Activated CD4-positive, alpha-beta T cell treated with anti-CD3 and anti-CD28 coated beads, Interleukin-2, amount 50 U/mL, for 1 hour (primary cell): ENCODE measurements around the gene CDK11B.
A peak's percentile ranks its signal among the peaks of the same experiment; 100 is the strongest.
"Not testable (repeated sequence)": the region's sequence is repeated elsewhere in the genome, so short reads cannot be mapped to it uniquely, and the experiment has no call there.

Experiments used
- DNase-seq: peaks from one replicate; pipeline ENCODE4 v3.0.0-alpha.2; 2020

The CDK11B gene

DNA sequence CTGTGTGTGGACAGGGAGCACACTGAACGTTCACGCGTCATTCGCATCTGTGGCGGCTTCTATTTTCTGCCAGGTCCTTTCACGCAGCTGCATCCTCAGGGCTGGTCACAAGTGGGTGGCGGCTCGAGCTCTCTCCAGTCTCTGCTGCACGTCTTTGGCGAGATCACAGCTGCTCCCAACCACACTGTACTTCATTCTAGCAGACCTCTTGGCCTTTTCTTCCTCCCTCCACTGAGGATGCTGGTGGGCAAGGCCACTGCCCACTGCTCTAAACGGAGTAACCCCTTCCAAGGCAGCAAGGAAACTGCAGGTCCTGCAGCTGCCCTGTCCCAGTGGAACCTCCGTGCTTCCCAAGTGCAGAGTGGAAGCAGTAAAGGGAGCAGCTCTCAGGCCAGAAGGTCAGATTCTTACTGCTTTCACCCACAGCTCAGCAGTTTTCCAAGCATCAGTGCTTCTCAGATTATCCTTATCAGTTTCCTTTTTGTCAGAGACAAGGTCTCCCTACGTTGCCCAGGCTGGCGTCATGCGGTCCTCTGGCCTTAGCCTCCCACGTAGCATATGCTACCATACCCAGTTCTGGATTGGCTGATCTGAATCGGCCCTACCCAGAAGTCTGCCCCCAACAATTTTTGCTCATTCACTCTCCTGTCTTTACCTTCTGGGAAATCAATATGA lies 11.1 kb downstream of the CDK11B start:
- not testable (repeated sequence) for DNase-seq

DNA sequence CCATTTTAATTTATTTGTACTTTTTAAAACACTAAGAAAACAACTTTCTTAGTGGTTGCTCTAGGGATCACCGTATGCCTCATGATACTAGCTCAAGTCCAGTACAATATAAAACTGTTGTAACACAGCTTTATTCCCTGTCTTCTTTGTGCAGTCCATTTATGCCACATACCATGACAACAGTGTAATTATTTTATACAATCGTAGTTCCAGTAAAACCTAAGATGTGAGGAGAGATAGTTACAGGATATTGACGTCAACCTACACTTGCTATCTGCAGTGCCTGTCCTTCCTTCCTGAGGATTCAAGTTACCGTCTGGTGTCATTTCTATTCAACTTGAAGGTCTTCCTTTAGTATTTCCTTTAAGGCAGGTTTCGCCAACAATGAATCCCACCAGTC lies 12.5 kb downstream of the CDK11B start:
- DNase-seq = not testable (repeated sequence)

DNA sequence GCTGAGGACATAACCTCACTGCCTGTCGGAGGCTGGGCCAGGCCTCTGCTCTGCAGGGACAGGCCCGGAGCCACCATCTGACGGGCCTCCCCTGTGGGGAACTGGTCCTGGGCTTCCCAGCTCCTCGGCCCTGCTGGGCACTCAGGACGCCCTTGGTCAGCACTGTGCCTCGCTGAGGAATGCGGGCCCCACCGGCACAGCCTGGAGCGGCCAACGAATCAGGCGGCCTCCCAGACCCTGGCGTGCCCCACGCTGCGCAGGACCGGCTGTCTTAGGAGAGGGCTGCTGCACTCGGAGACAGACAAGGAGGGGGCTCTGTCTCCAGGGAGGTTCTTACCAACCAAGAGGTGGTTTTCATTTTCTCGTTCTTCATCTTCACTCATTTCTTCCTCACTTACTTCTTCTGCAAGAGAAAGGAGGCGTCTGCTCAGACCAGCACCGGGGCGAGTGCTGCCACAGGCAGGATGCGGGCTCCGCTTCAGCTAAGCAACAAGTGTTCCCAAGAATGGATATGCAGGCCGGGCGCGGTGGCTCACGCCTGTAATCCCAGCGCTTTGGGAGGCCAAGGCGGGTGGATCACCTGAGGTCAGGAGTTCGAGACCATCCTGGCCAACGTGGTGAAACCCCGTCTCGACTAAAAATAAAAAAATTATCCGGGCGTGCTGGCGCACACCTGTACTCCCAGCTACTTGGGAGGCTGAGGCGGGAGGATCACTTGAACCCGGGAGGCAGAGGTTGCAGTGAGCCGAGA lies 17.9 kb downstream of the CDK11B start:
- DNase-seq = not testable (repeated sequence)

DNA sequence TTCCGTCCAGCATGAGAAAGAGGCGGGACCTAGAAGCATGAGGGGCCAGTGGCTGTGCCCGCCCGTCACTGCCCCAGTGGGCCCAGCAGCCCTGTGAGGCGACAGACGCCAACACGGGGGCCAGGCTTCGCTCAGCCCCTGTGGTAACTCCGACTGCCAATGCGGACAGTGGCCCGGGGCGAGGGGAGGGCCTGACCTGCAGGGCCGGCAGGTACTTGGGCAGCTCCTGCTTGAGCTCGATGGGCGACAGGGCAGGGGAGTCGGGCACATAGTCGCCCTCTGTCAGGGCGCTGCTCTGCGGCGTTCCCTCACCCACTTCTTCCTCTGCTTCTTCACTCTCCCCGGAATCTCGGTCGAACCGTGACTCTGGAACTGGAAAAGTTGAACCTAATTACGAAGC lies 18.7 kb downstream of the CDK11B start:
- DNase-seq = not testable (repeated sequence)

DNA sequence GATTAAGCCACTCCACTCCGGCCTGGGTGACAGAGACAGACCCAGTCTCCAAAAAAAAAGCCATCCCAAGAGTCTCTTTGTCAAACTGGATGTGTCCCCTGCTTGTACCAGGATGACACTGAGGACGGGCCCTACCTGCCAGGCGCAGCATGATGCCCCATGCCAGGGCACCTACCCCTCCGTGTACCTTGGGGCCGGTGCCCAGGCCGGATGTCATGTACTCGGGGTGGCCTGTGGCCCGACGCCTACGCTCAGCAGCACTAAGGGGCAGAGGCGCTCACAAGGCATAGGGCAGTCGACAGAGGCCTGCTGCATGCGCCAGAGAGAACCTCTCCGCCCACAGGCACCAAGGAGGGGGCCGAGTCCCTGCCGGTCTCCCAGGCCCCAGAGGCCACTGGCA lies 19.4 kb downstream of the CDK11B start:
- not testable (repeated sequence) for DNase-seq

DNA sequence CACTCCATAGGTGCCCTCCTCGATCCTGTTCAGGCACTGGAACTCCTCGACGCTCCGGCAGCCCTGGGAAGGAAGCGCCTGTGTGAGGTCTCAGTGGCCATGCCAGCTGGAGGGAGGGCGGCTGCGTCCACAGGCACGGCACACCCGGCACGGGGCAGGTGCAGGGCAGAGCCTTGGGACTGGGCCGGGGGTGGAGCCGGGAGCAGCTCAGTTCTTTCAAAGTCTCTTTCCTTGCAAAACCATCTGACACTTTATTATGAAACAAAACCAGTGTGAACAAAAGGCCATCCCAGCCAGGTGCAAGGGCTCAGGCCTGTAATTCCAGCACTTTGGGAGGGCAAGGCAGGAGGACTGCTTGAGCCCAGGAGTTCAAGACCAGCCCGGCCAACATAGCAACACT lies 20.3 kb downstream of the CDK11B start:
- DNase-seq = not testable (repeated sequence)

DNA sequence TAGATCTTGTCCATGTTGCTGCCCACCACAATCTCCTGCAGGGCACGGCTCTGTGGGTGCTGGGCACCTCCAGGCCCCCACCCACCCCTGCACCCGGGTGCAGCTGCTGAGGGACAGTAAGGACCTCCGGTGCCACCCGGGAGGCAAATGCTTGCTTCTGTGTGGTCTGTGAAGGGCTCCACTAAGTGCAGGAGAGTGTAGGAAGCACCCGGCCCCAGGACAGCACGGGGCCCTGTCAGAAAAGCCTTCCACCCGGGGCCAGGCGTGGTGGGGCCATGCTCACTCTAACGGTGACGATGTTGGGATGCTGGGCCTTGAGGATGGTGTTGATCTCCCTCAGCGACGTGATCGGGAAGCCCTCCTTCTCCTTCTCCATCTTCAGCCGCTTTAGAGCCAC lies 21.3 kb downstream of the CDK11B start:
- DNase-seq = not testable (repeated sequence)

DNA sequence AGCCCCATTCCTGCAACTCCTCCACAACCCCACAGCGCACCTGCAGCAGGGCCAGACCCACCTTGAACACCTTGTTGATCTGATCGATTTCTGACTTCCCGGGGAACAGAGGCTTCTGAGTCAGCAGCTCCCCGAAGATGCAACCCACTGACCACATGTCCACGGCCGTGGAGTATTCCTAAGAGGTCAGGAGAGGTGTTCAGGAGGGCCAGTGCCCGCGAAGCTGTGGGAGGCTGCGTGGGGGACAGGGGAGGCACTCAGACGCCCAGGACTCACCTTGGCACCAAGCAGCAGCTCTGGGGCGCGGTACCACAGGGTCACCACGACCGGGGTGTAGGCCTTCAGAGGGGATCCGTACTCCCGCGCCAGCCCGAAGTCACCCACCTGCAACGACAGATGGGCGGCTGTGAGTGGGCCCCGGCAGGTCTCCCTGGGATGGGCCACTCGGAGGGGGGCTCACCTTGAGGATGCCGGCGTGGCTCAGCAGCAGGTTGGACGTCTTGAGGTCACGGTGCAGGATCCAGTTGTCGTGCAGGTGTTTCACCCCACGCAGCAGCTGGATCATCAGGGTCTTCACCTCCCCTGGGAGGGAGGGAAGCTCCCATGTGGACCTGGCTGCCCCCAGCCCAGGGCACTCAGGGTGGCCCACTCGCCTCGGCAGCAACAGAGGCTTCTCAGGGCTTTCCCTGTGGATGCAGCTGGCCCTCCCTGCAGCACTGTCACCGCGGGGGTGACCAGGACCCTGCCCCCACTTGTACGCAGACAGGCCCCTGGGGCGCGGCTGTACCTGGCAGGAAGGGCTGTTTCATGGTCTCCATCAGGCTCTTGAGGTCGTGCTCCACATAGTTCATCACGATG lies 22.0 kb downstream of the CDK11B start:
- DNase-seq = not testable (repeated sequence)

DNA sequence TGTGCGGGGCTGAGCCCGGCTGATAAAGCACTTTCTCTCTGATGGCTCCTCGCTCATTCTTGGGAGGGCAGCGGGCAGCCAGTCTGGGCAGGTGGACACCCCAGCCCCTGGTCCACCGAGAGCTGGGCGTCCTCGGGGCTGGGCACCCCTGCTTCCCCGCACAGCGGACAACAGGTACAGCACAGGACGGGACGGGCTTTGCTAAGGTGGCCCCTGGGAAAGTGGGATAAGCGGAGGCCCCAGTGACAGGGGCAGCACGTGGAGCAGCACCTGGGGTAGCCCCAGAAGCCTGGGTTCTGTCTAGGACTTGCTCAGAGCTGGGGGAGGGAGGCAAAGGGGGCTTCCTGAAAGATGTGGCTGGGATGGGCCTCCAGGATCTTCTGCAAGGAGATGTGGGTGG lies 24.2 kb downstream of the CDK11B start:
- not testable (repeated sequence) for DNase-seq

DNA sequence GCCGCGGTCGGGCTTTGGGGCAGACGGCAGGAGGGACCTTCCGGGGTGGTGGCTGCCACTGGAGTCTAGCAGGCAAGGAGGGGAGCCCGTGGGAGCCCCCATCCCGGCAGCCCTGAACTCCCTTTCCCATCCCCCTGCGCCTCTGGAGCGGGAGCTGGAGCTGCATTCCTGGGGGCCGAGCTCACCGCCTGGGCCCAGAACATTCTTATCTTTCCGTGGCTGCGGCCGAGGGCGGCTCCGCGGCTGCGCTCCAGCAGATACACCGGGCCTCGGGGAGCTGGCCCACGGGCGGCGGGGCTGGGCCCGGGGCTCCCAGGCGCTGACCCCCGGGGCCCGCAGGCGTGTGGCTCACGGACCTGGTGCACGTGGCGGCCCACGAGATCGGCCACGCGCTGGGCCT lies 25.4 kb downstream of the CDK11B start:
- DNase-seq = not testable (repeated sequence)

DNA sequence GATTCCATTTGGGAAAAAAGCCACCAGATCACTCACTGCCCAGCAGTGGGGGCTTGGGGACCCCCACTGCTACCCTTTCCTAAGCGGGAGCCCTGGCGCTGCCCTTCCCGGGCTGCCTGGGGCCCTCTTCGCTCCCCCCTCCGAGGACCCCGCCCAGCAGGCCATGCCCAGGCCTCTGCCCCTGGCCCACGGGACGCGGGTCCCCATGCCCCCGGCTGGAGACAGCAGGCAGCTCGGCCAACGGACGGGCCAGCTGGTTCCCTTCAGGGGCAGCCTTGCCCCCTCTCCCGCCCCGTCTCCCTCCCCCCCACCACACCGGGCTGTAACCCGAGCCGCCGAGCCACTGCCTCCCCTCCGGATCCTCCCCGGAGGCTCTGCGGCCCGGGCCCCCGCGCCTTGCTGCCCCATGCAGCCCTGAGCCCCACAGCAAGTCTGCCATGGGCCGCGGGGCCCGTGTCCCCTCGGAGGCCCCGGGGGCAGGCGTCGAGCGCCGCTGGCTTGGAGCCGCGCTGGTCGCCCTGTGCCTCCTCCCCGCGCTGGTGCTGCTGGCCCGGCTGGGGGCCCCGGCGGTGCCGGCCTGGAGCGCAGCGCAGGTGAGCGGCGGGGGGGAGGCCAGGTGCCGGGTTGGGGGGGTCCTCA lies 26.9 kb downstream of the CDK11B start, which contains the start of gene MMP23B:
TSS of gene MMP23B (plus strand) at position 392 of the 639 bp plus-strand sequence. CDS start at position 438, 46 bp downstream.
- no peak for DNase-seq

DNA sequence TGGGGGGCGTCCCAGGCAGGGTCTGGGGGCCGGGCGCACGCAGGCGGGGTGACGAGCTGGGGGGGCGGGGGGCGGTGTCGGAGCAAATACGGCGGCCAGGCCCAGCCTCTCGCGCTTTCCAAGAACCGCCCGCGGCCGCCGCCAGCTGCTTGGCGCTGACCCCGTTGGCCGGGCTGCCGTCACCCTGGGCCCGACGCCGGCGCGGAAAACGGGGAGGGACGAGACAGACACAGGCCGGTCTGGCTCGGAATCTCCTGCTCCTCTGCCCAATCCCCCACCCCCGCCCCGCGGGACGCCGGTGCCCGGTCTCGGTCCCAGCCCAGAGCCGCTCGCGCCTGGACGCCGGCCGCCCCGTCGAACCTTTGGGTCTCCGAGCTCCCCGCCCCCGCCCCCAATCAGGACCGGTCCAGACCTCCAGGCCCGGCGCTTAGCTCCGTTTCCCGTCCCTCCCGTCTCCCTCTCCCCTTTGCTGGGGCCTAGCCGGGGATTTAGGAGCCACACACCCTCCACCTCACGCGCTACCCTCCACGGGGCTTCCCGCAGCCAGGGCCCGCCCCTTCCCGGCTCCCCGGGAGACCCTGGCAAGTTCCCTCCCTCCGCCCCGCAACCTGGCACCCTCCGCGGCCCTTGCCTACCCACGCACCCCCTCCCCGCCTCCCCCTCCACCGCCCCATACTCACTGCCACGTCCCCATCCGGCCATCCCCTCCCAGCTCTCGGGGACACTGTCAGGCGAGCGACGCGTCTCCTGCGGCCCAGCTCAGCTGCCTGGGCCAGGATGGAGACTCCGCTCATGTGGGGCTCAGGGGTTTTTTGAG lies 27.6 kb downstream of the CDK11B start:
- DNase-seq = no peak

DNA sequence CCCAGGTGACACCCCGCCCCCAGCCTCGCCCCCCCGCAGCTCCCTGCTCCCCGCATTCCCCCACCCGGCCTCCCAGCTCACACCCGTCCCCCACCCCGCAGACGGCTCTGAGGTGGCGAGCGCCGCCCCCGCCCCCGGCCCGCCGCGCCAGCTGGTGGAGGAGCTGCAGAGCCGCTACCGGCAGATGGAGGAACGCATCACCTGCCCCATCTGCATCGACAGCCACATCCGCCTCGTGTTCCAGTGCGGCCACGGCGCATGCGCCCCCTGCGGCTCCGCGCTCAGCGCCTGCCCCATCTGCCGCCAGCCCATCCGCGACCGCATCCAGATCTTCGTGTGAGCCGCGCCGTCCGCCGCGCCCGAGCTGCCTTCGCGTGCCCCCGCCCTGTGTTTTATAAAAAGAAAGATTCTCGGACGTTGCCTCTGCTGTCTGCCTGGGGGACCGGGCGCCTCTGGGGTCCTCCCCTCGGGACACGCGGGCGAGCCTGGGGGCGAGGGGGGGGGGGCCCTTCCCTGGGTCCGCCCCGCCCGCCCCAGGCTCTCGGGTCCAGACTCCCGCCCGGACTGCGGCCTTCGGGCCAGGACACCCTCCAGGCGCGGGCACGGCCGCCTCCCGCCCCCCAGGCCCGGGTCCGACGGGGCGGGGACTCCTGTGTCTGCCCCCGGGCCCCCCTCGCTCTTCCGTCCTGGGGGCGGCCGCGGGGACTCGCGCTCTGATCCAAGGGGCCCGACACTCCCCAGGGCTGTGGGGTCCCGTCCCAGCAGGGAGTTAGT lies 28.4 kb downstream of the CDK11B start:
- DNase-seq = peak; percentile 92

DNA sequence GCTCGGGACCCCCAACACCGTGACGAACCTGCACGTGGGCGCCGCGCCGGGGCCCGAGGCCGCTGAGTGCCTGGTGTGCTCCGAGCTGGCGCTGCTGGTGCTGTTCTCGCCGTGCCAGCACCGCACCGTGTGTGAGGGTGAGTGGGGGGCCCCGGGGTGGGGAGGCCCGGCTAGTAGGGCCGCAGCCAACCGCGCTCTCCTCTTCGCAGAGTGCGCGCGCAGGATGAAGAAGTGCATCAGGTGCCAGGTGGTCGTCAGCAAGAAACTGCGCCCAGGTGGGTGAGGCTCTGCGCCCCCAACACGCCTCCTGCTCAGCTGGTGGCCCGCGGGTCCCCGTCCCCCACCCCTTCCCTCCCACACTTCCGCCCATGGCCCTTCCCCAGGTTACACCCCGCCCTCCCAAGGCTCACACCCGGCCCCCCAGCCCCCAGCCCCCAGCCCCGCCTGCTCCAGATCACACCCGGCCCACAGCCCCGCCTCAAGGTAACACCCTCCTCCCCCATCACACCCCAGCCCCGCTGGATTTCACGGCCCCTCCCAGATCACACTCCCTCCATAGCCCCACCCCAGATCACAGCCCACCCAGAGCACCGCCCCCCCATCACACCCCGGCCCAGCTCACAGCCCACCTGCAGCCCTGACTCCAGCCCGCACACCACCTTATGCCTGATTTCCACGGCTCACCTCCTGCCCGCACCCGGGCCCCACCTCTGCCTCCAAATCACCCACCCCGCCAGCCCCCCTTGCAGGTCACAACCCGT lies 29.2 kb downstream of the CDK11B start:
- peak; percentile 64 for DNase-seq

DNA sequence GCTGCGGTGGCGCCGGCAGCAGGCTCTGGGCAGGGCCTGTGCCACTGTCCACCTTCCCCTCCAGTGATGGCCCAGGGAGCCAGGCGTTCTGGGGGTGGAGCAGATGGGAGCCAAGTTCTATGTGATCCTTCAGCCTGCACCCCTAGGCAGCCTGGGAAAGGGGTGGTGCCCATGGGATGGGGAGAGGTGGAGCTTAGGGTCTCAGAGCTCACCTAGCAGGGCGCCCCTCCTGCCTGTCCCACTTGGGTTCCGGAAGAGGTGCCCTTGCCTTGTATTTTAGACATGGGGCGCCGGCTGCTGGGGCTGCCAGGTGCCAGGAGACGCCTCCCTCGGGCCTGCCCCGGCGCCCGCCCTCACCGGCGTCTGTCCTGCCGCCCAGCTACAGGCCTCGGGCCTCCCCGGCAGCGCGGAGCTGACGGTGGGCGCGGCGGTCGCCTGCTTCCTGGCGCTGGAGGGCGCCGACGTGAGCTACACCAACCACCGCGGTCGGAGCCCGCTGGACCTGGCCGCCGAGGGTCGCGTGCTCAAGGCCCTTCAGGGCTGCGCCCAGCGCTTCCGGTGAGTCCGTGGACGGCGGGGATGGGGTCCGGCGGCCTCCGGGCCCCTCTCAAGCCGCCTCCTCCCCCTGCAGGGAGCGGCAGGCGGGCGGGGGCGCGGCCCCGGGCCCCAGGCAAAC lies 29.9 kb downstream of the CDK11B start:
- DNase-seq = peak; percentile 35

DNA sequence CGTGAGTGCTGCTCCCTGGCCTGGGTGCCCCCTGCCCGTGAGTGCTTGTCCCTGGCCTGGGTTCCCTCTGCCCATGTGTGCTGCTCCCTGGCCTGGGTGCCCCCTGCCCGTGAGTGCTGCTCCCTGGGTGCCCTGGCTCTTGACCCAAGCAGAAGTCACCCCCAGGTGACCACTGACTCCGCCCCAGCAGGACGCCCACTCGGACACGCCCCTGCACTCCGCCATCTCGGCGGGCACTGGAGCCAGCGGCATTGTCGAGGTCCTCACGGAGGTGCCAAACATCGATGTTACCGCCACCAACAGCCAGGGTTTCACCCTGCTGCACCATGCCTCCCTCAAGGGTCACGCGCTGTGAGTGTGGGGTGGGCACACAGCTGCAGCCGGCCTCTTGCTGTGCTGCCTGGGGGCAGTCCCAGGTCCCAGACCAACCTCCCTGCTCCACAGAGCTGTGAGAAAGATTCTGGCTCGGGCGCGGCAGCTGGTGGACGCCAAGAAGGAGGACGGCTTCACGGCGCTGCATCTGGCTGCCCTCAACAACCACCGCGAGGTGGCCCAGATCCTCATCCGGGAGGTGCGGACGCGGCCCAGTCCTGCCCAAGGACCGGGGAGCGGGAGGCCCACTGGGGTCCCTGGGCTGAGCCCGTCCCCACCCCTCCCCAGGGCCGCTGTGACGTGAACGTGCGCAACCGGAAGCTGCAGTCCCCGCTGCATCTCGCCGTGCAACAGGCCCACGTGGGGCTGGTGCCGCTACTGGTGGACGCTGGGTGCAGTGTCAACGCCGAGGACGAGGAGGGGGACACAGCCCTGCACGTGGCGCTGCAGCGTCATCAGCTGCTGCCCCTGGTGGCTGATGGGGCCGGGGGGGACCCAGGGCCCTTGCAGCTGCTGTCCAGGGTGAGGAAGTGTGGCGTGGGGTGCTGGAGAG lies 30.7 kb downstream of the CDK11B start:
- no peak for DNase-seq

DNA sequence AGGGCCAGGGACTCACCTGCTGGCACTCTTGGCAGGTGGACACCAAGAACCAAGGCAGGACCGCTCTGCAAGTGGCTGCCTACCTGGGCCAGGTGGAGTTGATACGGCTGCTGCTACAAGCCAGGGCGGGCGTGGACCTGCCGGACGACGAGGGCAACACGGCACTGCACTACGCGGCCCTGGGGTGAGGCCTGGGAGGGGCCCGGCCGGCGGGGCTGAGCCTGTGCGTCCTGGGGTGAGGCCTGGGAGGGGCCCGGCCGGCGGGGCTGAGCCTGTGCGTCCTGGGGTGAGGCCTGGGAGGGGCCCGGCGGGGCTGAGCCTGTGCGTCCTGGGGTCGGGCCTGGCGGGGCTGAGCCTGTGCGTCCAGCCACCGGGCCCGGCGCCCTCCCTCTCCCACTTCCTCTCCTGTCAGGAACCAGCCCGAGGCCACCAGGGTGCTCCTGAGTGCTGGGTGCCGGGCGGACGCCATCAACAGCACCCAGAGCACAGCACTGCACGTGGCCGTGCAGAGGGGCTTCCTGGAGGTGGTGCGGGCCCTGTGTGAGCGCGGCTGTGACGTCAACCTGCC lies 31.5 kb downstream of the CDK11B start:
- no peak for DNase-seq
